ENCODE measurements around the gene MRPL21. TPM values are rescaled to one million over a fixed set of nuclear protein-coding genes. Genes with fewer than 3 reads are reported as not detected.
A peak's percentile ranks its signal among the peaks of the same experiment; 100 is the strongest.

The MRPL21 gene
- total RNA-seq, 1 donor from 2014 or later, result 14.2 TPM

DNA sequence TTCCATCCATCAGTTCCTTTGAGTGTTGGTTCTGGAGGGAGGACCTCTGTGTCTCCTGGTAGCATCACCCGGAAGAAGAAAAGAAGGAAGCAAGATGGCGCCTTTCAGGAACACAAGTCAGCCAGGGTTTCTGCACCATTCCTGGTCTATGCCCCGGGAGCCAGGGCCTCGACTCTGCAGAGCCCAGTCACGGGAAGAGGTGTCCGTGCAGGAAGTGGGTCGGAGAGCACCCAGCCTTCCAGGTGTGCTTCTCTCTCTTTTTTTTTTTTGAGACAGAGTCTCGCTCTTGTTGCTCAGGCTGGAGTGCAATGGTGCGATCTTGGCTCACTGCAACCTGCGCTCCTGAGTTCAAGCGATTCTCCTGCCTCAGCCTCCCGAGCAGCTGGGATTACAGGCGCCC, 21.2 kb downstream of the MRPL21 start:
- no peak for DNase-seq (ENCODE audit: low spot score in 2 of 2)
- Histone ChIP-seq H3K9me3 (no peaks in the 10 kb centered on the region), H3K27me3 (no peaks in the 10 kb centered on the region), H3K27ac (no peak overlapping the region), H3K4me1 (no peaks in the 10 kb centered on the region), H3K36me3 (no peaks in the 10 kb centered on the region), H3K4me3 (no peak overlapping the region)
- intact Hi-C loops (cut with DNase I), result no loop called here
- TF ChIP-seq CTCF (IDR thresholded peaks at IDR 0.05), result no peak

DNA sequence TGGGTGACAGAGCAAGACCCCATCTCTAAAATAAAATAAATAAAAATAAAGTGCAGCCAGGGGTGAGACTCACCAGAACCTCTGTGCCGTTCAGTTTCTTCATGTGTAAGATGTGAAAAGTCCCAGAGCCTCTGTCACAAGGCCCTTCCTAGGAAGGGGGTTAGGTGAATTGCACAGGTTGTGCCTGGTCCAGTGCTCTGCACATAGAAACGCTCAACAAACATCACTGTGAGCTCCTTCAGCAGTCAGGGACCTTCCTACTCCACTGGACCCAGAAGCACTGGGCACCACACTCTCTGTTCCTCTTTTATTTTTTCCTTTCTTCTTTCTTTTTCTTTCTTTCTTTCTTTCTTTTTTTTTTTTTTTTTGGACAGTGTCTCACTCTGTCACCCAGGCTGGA, 22.3 kb downstream of the MRPL21 start:
- H3K4me1 ChIP-seq, result no peaks in the 10 kb centered on the region
- intact Hi-C loops (cut with DNase I), result no loop called here
- H3K27me3 ChIP-seq, result no peaks in the 10 kb centered on the region
- H3K27ac ChIP-seq, result no peak overlapping the region
- no peak overlapping the region for H3K4me3 ChIP-seq
- no peak for DNase-seq (ENCODE audit: low spot score in 2 of 2)
- no peaks in the 10 kb centered on the region for H3K9me3 ChIP-seq
- TF ChIP-seq CTCF (IDR thresholded peaks at IDR 0.05), result no peak
- no peaks in the 10 kb centered on the region for H3K36me3 ChIP-seq

- no peak overlapping the region for H3K4me3 ChIP-seq
- no peaks in the 10 kb centered on the region for H3K27me3 ChIP-seq
- intact Hi-C loops (cut with DNase I), result no loop called here
- no peaks in the 10 kb centered on the region for H3K36me3 ChIP-seq
- DNase-seq (ENCODE audit: low spot score in 2 of 2), result no peak
- no peak for TF ChIP-seq CTCF (IDR thresholded peaks at IDR 0.05)
- H3K27ac ChIP-seq, result no peak overlapping the region
- no peaks in the 10 kb centered on the region for H3K4me1 ChIP-seq
- no peaks in the 10 kb centered on the region for H3K9me3 ChIP-seq
Observed at GRCh38 chr11:68880851-68881250, 22.8 kb downstream of the MRPL21 start.

- Histone ChIP-seq H3K4me1 (peaks cover 0 to 14% of the 10 kb centered on the region in 2 donors), H3K9me3 (no peaks in the 10 kb centered on the region), H3K27ac (no peak overlapping the region), H3K27me3 (no peaks in the 10 kb centered on the region), H3K36me3 (no peaks in the 10 kb centered on the region), H3K4me3 (no peak overlapping the region)
- no peak for DNase-seq (ENCODE audit: low spot score in 2 of 2)
- intact Hi-C loops (cut with DNase I), result no loop called here
- no peak for TF ChIP-seq CTCF (IDR thresholded peaks at IDR 0.05)
Observed at GRCh38 chr11:68878022-68878421, 25.6 kb downstream of the MRPL21 start.

DNA sequence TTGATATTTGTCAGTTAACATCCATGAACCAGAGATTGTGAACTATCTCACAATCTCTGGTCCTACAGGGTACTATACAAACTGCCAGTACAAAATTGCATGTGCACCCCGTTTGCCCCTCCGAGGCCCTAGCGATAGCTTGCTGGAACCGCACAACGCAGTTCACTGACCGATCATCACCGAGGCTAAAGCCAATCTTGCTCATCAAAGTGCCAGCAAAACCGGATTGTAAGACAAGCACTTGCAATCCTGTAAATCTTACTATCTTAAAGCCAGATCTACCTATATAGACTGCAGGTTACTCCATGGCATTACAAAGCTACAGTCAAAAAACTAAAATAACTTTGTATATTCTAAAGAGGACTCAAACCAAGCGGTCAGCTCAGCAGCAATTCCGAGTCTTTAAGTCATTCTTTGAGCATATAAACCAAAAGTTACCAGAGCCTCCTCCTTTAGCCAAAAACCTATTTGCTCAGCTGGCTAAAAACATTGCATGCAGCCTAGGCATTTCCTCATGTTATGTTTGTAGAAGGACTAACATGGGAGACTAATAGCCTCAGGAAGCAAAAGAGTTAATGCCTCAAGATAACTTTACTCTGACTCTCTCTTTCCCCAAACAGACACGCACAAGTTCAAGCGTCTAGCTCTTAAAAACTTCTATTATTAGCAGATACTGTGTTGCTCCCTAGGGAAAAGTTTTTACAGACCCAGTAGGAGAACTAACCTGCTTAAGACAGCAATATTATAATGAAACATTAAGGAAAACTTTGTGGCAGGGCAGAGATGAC, 31.2 kb downstream of the MRPL21 start:
- intact Hi-C loops (cut with DNase I), result loop anchor here (2.0 kb wide), 1 partner anchor 18 kb away; no protein-coding TSS in a partner anchor
- Histone ChIP-seq H3K27me3 (no peaks in the 10 kb centered on the region), H3K9me3 (no peaks in the 10 kb centered on the region), H3K36me3 (no peaks in the 10 kb centered on the region), H3K4me1 (peaks cover 9 to 47% of the 10 kb centered on the region in 2 donors), H3K27ac (peak overlapping the region; percentile 40 to 78), H3K4me3 (peak overlapping the region; percentile 21 to 30)
- TF ChIP-seq CTCF (IDR thresholded peaks at IDR 0.05), result no peak
- DNase-seq (ENCODE audit: low spot score in 2 of 2), result no peak
